ENCODE results near the gene TRIM2. TPM values are rescaled to one million over a fixed set of nuclear protein-coding genes. Genes with fewer than 3 reads are reported as not detected.

TRIM2 gene
- total RNA-seq, 4 donors from 2014 or later = 14.5 to 29.7 (median 16.6) TPM

DNA sequence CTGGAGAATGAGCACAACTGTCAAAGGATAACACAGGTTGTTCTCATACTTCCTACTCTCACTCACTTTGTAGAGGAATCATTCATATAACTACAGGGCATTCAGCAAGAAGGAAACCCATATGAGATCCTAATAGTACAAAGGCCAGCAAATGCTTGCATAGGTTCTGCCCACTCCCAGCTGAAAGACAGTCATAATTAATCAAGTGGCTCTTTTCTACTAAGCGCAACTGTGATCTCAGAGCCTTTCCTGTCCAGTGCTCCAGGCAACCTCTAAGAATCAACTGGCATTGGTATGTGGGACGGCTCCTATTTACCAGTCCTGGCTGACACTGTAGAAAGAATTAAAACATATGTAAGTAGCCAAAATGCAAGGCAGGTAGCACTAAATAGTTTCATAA is 121.3 kb downstream of the TRIM2 start:
- TF ChIP-seq, protein P1, sequence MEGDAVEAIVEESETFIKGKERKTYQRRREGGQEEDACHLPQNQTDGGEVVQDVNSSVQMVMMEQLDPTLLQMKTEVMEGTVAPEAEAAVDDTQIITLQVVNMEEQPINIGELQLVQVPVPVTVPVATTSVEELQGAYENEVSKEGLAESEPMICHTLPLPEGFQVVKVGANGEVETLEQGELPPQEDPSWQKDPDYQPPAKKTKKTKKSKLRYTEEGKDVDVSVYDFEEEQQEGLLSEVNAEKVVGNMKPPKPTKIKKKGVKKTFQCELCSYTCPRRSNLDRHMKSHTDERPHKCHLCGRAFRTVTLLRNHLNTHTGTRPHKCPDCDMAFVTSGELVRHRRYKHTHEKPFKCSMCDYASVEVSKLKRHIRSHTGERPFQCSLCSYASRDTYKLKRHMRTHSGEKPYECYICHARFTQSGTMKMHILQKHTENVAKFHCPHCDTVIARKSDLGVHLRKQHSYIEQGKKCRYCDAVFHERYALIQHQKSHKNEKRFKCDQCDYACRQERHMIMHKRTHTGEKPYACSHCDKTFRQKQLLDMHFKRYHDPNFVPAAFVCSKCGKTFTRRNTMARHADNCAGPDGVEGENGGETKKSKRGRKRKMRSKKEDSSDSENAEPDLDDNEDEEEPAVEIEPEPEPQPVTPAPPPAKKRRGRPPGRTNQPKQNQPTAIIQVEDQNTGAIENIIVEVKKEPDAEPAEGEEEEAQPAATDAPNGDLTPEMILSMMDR (IDR thresholded peaks at IDR 0.05; ENCODE audit: low read depth) = no peak

DNA sequence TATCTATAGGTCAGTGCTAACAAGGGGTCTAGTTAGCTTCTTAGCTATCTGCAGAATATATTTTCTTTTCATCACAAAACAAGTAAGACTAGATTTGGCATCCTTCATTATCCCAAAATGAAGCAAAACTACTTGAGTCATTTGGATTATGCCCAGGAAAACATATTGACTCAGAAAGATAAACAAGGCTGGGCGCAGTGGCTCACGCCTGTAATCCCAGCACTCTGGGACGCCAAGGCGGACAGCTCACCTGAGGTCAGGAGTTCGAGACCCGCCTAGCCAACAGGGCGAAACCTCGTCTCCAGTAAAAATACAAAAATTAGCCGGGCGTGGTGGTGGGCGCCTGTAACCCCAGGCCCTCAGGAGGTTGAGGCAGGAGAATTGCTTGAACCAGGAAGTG is 122.3 kb downstream of the TRIM2 start:
- TF ChIP-seq, protein P1 (IDR thresholded peaks at IDR 0.05; ENCODE audit: low read depth) = no peak

DNA sequence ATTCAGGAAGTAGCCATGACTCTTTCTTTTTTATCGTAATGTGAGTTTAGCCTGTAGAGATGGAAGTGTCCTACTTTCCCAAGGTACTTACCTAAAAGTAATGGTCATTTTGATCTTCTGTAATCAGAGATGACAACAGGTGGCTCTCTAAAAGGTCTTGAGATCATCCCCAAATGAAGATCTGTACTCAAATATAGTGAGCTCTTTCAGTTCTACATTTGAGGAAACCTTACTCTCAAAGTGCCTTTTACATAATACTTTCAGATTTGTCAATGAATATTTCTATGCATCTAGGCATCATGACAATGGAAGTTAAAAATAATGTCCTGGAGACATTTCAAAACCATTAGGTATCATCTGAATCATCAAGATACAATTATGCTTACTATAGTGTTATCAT is 123.0 kb downstream of the TRIM2 start:
- TF ChIP-seq, protein P1 (IDR thresholded peaks at IDR 0.05; ENCODE audit: low read depth) = no peak

DNA sequence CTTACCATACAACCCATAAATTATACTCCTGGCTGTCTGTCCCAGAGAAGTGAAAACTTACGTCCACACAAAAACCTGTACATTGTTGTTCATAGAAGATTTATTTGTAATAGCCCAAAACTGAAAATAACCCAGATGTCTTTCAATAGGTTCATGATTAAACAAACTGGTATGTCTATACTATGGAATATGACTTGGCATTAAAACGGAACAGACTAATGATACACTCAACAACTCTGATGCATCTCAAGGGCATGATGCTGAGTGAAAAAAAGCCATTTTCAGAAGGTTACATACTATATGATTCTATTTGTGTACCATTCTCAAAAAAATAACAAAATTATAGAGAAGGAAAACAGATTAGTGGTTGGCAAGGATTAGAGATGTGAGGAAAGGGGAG is 128.7 kb downstream of the TRIM2 start:
- TF ChIP-seq, protein P1 (IDR thresholded peaks at IDR 0.05; ENCODE audit: low read depth) = no peak

DNA sequence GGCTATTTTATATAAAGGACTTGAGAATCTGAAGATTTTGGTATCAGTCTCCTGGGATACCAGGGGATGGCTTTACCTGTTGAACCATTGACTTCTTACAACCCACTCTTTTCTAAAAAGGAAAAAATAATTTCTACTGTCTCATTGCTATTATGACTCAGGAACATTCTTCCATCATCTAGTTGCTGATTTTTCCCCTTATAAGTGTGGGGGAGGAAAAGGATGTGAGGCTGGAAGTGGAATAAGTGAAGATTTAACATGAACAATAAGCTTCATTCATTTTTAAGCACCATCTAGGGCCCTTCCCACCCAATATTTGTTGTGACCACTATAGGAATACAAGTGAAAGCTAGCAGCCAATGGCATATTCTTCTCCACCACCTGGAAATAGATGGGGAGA is 129.6 kb downstream of the TRIM2 start:
- TF ChIP-seq, protein P1 (IDR thresholded peaks at IDR 0.05; ENCODE audit: low read depth) = no peak

DNA sequence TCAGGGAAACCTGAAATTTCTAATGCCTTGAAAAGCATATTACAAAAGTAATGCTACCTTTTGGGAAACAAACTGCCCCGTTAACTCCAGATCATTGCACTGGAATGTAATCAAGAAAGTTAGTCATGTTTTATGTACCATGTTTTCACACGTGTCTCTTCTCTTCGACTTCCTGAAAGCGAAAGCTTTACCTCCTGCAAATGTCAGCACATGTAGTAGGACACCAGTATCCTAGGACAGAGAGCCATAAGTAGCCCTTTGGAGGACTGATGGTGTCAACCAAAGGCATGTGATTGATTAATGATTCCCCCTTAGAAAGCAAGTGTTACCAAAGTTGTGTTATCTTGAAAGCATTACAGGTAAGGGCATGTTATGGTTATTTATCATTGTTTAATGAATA is 131.4 kb downstream of the TRIM2 start:
- TF ChIP-seq, protein P1 (IDR thresholded peaks at IDR 0.05; ENCODE audit: low read depth) = no peak

DNA sequence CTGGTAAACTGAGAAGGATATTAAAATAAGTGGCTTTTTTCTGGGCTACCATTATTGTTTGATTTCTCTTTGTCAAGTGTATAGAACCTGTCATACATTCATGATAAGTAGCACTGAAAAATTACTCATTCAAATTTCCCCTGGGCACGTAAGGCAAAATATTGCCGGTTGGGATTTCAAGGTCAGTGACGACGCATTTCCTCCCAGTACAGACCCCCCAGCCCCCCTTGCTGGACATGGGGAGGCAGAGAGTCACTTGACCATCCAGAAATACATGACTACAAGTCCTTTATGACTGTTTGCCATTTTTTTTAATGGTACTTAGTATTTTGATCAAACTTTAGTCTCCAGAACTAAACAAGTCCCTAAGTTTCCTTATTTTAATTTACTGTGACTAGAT is 133.4 kb downstream of the TRIM2 start:
- TF ChIP-seq, protein P1 (IDR thresholded peaks at IDR 0.05; ENCODE audit: low read depth) = no peak

All from subcutaneous adipose tissue (tissue), 4 donors.